ENCODE data around the gene CALML4.

GRCh38 chr15:68204361-68204760, 771 bp downstream of the CALML4 start:
- TF ChIP-seq CTCF (IDR thresholded peaks at IDR 0.05; ENCODE audit: insufficient read depth, low read length) (no peak), SPI1 (IDR thresholded peaks at IDR 0.05; ENCODE audit: borderline replicate concordance, low read depth) (no peak), REST (IDR thresholded peaks at IDR 0.05; ENCODE audit: insufficient replicate concordance, low read depth) (no peak), POLR2AphosphoS5 (IDR thresholded peaks at IDR 0.05; ENCODE audit: low read depth) (no peak), GABPA (IDR thresholded peaks at IDR 0.05; ENCODE audit: low read depth) (no peak)

Data from HL-60 (cell line).